Smooth muscle cell (in vitro differentiated cells): Measurements from ENCODE around the gene RAB5B. TPM values are rescaled to one million over a fixed set of nuclear protein-coding genes. Genes with fewer than 3 reads are reported as not detected.
A peak's percentile ranks its signal among the peaks of the same experiment; 100 is the strongest.

Experiments
- DNase-seq: peaks from one replicate; lab custom pipeline; 2025; ENCODE audit not compliant: unreplicated experiment; lab: John Stamatoyannopoulos, UW
- H2AFZ ChIP-seq: fragments of 200-600 bp; sonication (generic); 2 replicates; pipeline ENCODE4 v1.6.0; 2016; ENCODE audit warnings: antibody characterized with exemption, low read depth, mild to moderate bottlenecking
- H3F3A ChIP-seq: fragments of 200-600 bp; sonication (generic); 2 replicates; pipeline ENCODE4 v1.6.0; 2017; ENCODE audit warnings: antibody characterized with exemption, low read depth
- H3K27ac ChIP-seq: fragments of 200-600 bp; sonication (generic); 2 replicates; pipeline ENCODE4 v1.5.1; 2016; ENCODE audit warnings: low read depth, mild to moderate bottlenecking
- H3K27me3 ChIP-seq: fragments of 200-600 bp; sonication (generic); 2 replicates; pipeline ENCODE4 v1.6.1; 2016; ENCODE audit warnings: low read depth, mild to moderate bottlenecking
- H3K36me3 ChIP-seq: fragments of 200-600 bp; sonication (generic); 2 replicates; pipeline ENCODE4 v1.5.1; 2016; ENCODE audit warnings: low read depth
- H3K4me1 ChIP-seq: fragments of 200-600 bp; sonication (generic); 2 replicates; pipeline ENCODE4 v1.5.1; 2016; ENCODE audit warnings: low read depth
- H3K4me2 ChIP-seq: fragments of 200-600 bp; sonication (generic); 2 replicates; pipeline ENCODE4 v1.6.0; 2016; ENCODE audit warnings: mild to moderate bottlenecking
- H3K4me3 ChIP-seq: fragments of 200-600 bp; sonication (generic); 2 replicates; pipeline ENCODE4 v1.5.1; 2016; ENCODE audit warnings: mild to moderate bottlenecking
- H3K79me2 ChIP-seq: fragments of 200-600 bp; sonication (generic); 2 replicates; pipeline ENCODE4 v1.6.0; 2016; ENCODE audit warnings: low read depth, mild to moderate bottlenecking
- H3K9ac ChIP-seq: fragments of 200-600 bp; sonication (generic); 2 replicates; pipeline ENCODE4 v1.6.0; 2016; ENCODE audit warnings: low read depth
- H3K9me3 ChIP-seq: fragments of 200-600 bp; sonication (generic); replicated peaks from 2 replicates; pipeline ENCODE4 v1.5.1; 2016; ENCODE audit warnings: low read depth
- H4K20me1 ChIP-seq: fragments of 200-600 bp; sonication (generic); 2 replicates; pipeline ENCODE4 v1.6.0; 2016; ENCODE audit warnings: low read depth
- WGBS: methylation state at CpG from one replicate; pipeline ENCODE4 v1.1.7; 2016; ENCODE audit warnings: low lambda C conversion rate; 5-methylcytosine and 5-hydroxymethylcytosine counted together
- polyA plus RNA-seq: library from polyadenylated mRNA; unstranded; fragments of >200 nt; fragmentation: Nextera tagmentation; extraction: Ambion mirVana; gene quantifications from 2 replicates; pipeline ENCODE4 v1.2.1, GENCODE V29; 2016
- total RNA-seq: library from RNA; depleted of rRNA; stranded (reverse); fragments of >200 nt; gene quantifications from 2 replicates; pipeline ENCODE4 v1.2.3, GENCODE V29; 2014
- TF ChIP-seq, protein P1 (sequence below): fragments of 200-600 bp; sonication (generic); IDR thresholded peaks from 2 replicates; pipeline ENCODE4 v1.5.1; 2017; ENCODE audit warnings: borderline replicate concordance, mild to moderate bottlenecking, antibody characterized with exemption; ENCODE audit not compliant: insufficient read depth, poor library complexity, severe bottlenecking

Gene RAB5B
- total and polyA plus RNA-seq, 2 experiments from 2014 or later = 77.2 to 81.9 TPM

DNA sequence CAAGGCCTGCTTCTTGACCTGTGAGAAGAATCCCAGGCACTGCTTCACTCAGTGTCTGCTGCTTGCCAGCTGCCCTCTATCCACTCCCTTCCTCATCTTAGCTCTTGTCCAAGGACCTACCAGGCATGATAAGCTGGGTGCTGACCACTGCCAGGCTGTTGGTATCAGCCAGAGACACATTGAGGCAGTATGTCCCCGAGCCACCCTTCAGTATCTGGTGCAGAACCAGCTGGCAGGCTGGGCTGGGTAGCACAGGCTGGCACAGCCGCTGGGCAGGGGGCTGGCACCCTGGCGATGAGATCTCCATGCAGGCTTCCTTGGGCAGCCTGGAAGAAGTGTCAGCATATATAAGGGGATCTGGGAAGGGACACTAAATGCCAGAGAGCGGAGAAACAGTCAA, 18.5 kb upstream of the RAB5B start:
- H3K79me2 ChIP-seq = no peaks in the 10 kb centered on the region
- no peaks in the 10 kb centered on the region for H3K4me1 ChIP-seq
- H3K4me3 ChIP-seq = no peak overlapping the region
- H2AFZ ChIP-seq = no peak overlapping the region
- H3K9ac ChIP-seq = no peak overlapping the region
- H3F3A ChIP-seq = peaks cover 3% of the 10 kb centered on the region
- H4K20me1 ChIP-seq = no peaks in the 10 kb centered on the region
- WGBS = 95% methylated on average over 4 of the region's 4 CpGs
- H3K4me2 ChIP-seq = no peak overlapping the region
- no peak overlapping the region for H3K27ac ChIP-seq
- no peak for DNase-seq
- H3K27me3 ChIP-seq = no peaks in the 10 kb centered on the region
- TF ChIP-seq, protein P1, sequence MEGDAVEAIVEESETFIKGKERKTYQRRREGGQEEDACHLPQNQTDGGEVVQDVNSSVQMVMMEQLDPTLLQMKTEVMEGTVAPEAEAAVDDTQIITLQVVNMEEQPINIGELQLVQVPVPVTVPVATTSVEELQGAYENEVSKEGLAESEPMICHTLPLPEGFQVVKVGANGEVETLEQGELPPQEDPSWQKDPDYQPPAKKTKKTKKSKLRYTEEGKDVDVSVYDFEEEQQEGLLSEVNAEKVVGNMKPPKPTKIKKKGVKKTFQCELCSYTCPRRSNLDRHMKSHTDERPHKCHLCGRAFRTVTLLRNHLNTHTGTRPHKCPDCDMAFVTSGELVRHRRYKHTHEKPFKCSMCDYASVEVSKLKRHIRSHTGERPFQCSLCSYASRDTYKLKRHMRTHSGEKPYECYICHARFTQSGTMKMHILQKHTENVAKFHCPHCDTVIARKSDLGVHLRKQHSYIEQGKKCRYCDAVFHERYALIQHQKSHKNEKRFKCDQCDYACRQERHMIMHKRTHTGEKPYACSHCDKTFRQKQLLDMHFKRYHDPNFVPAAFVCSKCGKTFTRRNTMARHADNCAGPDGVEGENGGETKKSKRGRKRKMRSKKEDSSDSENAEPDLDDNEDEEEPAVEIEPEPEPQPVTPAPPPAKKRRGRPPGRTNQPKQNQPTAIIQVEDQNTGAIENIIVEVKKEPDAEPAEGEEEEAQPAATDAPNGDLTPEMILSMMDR = no peak
- no peaks in the 10 kb centered on the region for H3K9me3 ChIP-seq
- H3K36me3 ChIP-seq = no peaks in the 10 kb centered on the region

DNA sequence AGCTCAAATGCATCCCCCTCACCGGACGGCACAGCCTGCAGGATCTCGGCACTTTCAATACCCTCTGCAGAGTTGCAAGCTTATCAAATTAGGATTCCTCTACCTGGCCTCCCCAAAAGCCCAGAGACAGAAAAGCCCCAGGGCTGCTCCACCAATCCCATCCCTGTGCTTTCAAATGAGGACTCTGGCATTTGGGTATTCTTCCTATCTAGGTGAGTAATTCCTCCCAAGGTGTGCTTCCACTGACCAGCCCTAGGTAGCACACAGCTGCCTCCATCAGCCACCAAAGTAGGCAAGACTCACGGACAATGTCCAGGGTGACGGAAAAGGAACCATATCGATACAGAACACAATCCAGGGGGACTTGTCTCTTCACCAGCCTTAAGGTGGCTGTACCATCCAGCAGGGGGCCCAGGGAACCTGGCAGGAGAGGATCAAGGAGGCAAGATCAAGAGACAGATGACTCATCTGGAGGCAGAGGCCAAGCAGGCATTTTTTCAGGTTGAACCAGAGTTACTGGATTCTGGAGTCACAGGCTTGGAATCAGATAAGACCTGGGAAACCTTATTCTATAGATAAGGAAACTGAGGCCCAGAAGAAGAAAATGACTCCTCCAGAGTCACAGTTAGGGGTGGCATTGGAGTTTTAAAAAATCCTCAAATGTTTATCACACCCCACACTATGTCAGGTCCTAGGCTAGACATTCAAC, 17.9 kb upstream of the RAB5B start:
- Histone ChIP-seq H4K20me1 (no peaks in the 10 kb centered on the region), H2AFZ (no peak overlapping the region), H3K4me3 (no peak overlapping the region), H3K27me3 (no peaks in the 10 kb centered on the region), H3K4me1 (no peaks in the 10 kb centered on the region), H3K9ac (no peak overlapping the region), H3F3A (peaks cover 3% of the 10 kb centered on the region), H3K79me2 (no peaks in the 10 kb centered on the region), H3K4me2 (peak overlapping the region; percentile 27), H3K36me3 (no peaks in the 10 kb centered on the region), H3K27ac (peak overlapping the region; percentile 59), H3K9me3 (no peaks in the 10 kb centered on the region)
- DNase-seq = no peak
- 73% methylated on average over 6 of the region's 6 CpGs for WGBS
- TF ChIP-seq, protein P1 = peak; percentile 47

DNA sequence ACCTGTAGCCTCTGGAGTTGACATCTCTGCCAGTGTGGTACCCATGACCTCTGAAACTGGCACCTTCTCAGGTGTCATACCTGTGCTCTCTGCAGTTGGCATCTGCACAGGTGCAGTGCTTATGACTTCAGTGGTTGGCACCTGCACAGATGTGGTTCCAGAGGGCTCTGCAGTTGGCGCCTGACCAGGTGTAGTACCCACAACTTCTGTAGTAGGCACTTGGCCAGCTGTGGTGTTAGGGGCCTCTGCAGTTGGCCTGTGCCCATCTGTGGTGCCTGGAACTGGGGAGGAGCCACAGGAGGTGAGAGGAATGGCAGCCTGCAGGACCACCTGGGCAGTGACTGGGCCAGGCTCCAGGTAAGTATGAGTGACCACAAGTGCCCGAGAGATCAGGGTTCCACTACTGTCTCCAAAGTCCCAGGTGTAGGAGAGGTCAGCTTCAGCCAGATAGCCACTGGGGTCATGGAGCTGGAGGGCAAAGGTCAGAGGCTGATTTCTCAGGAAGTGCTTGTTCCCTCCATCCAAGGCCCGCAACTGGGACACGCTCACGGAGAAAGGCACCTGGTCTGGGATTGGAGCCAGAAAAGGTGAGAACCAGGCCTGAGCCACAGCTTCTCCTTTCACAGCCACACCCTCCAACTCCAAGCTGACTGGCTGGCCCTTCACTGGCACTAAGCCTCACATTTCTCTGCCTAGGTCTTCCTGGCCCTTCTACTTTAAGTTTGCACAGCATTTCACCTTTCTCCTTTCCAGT, 16.6 kb upstream of the RAB5B start:
- H3K79me2 ChIP-seq = no peaks in the 10 kb centered on the region
- H3K27me3 ChIP-seq = no peaks in the 10 kb centered on the region
- H3K36me3 ChIP-seq = no peaks in the 10 kb centered on the region
- WGBS = 98% methylated on average over 5 of the region's 5 CpGs
- no peak for DNase-seq
- H3K4me3 ChIP-seq = no peak overlapping the region
- no peak overlapping the region for H3K9ac ChIP-seq
- H3K4me1 ChIP-seq = no peaks in the 10 kb centered on the region
- H4K20me1 ChIP-seq = no peaks in the 10 kb centered on the region
- no peak overlapping the region for H3K27ac ChIP-seq
- TF ChIP-seq, protein P1 = no peak
- H3F3A ChIP-seq = peaks cover 3% of the 10 kb centered on the region
- no peak overlapping the region for H3K4me2 ChIP-seq
- H2AFZ ChIP-seq = no peak overlapping the region
- no peaks in the 10 kb centered on the region for H3K9me3 ChIP-seq
